ENCODE results near the gene PKP2. TPM values are rescaled to one million over a fixed set of nuclear protein-coding genes. Genes with fewer than 3 reads are reported as not detected.

PKP2 gene
- total RNA-seq, 1 donor, result 5.9 TPM

- DNase-seq (ENCODE audit: low read depth in 2 of 3, low spot score in 2 of 3), result no peak
Measured at GRCh38 chr12:32820376-32820931, 76.1 kb downstream of the PKP2 start.

- no peak for DNase-seq (ENCODE audit: low read depth in 2 of 3, low spot score in 2 of 3)
Measured at GRCh38 chr12:32819424-32819823, 77.2 kb downstream of the PKP2 start.

GRCh38 chr12:32811686-32812392 is 84.7 kb downstream of the PKP2 start:
- DNase-seq (ENCODE audit: low read depth in 2 of 3, low spot score in 2 of 3), result no peak

- no peak for DNase-seq (ENCODE audit: low read depth in 2 of 3, low spot score in 2 of 3)
Measured at GRCh38 chr12:32809846-32810245, 86.7 kb downstream of the PKP2 start.

GRCh38 chr12:32809196-32809595 is 87.4 kb downstream of the PKP2 start:
- DNase-seq (ENCODE audit: low read depth in 2 of 3, low spot score in 2 of 3), result no peak

- no peak for DNase-seq (ENCODE audit: low read depth in 2 of 3, low spot score in 2 of 3)
Measured at GRCh38 chr12:32804301-32804700, 92.3 kb downstream of the PKP2 start.

- no peak for DNase-seq (ENCODE audit: low read depth in 2 of 3, low spot score in 2 of 3)
Measured at GRCh38 chr12:32801269-32801980, 95.2 kb downstream of the PKP2 start.

GRCh38 chr12:32794281-32794680 is 102.3 kb downstream of the PKP2 start:
- no peak for DNase-seq (ENCODE audit: low read depth in 2 of 3, low spot score in 2 of 3)

GRCh38 chr12:32789916-32790315 is 106.7 kb downstream of the PKP2 start:
- DNase-seq (ENCODE audit: low read depth in 2 of 3, low spot score in 2 of 3), result no peak

- no peak for DNase-seq (ENCODE audit: low read depth in 2 of 3, low spot score in 2 of 3)
Measured at GRCh38 chr12:32789446-32789845, 107.1 kb downstream of the PKP2 start.

GRCh38 chr12:32788405-32788804 is 108.2 kb downstream of the PKP2 start:
- no peak for DNase-seq (ENCODE audit: low read depth in 2 of 3, low spot score in 2 of 3)

GRCh38 chr12:32785557-32785956 is 111.0 kb downstream of the PKP2 start:
- DNase-seq (ENCODE audit: low read depth in 2 of 3, low spot score in 2 of 3), result no peak

- DNase-seq (ENCODE audit: low read depth in 2 of 3, low spot score in 2 of 3), result no peak
Measured at GRCh38 chr12:32783029-32783428, 113.5 kb downstream of the PKP2 start.

GRCh38 chr12:32780071-32780470 is 116.5 kb downstream of the PKP2 start:
- no peak for DNase-seq (ENCODE audit: low read depth in 2 of 3, low spot score in 2 of 3)

GRCh38 chr12:32777691-32778175 is 118.8 kb downstream of the PKP2 start:
- no peak for DNase-seq (ENCODE audit: low read depth in 2 of 3, low spot score in 2 of 3)

- DNase-seq (ENCODE audit: low read depth in 2 of 3, low spot score in 2 of 3), result no peak
Measured at GRCh38 chr12:32777159-32777558, 119.4 kb downstream of the PKP2 start.

- DNase-seq (ENCODE audit: low read depth in 2 of 3, low spot score in 2 of 3), result no peak
Measured at GRCh38 chr12:32776258-32776657, 120.3 kb downstream of the PKP2 start.

- DNase-seq (ENCODE audit: low read depth in 2 of 3, low spot score in 2 of 3), result no peak
Measured at GRCh38 chr12:32773691-32774090, 122.9 kb downstream of the PKP2 start.

GRCh38 chr12:32770141-32770540 is 126.4 kb downstream of the PKP2 start:
- no peak for DNase-seq (ENCODE audit: low read depth in 2 of 3, low spot score in 2 of 3)

GRCh38 chr12:32768518-32768917 is 128.1 kb downstream of the PKP2 start:
- DNase-seq (ENCODE audit: low read depth in 2 of 3, low spot score in 2 of 3), result no peak

GRCh38 chr12:32765906-32766305 is 130.7 kb downstream of the PKP2 start:
- DNase-seq (ENCODE audit: low read depth in 2 of 3, low spot score in 2 of 3), result no peak

GRCh38 chr12:32761716-32762115 is 134.9 kb downstream of the PKP2 start:
- peak in 2 of 3 donors; percentile 56 to 88 for DNase-seq (ENCODE audit: low read depth in 2 of 3, low spot score in 2 of 3)
